Stimulated activated naive CD8-positive, alpha-beta T cell treated with anti-CD3 and anti-CD28 coated beads, Interleukin-15, Interleukin-2, amounts not matched to agents 100 ng/mL and 50 ng/mL, for 24 hours (primary cell): ENCODE results near the gene KTN1.

Experiments
- H3K27ac Mint-ChIP-seq: one replicate; pipeline ENCODE4 v1.8.0; 2021; ENCODE audit warnings: mild to moderate bottlenecking, mixed read lengths
- H3K27me3 Mint-ChIP-seq: one replicate; pipeline ENCODE4 v1.8.0; 2021; ENCODE audit warnings: mixed read lengths
- H3K36me3 Mint-ChIP-seq: one replicate; pipeline ENCODE4 v1.8.0; 2021; ENCODE audit warnings: low read depth, mixed read lengths
- H3K4me1 Mint-ChIP-seq: one replicate; pipeline ENCODE4 v1.8.0; 2021; ENCODE audit warnings: low read depth, mixed read lengths
- H3K4me3 Mint-ChIP-seq: one replicate; pipeline ENCODE4 v1.8.0; 2021; ENCODE audit warnings: mild to moderate bottlenecking, mixed read lengths
- H3K9me3 Mint-ChIP-seq: one replicate; pipeline ENCODE4 v1.8.0; 2021; ENCODE audit warnings: mixed read lengths

KTN1 gene

GRCh38 chr14:55701638-55702037 lies 121.6 kb downstream of the KTN1 start:
- Mint-ChIP-seq H3K4me3 (no peak overlapping the region), H3K9me3 (no peaks in the 10 kb centered on the region), H3K36me3 (peaks cover 7% of the 10 kb centered on the region), H3K27me3 (no peaks in the 10 kb centered on the region), H3K4me1 (peaks cover 4% of the 10 kb centered on the region), H3K27ac (no peak overlapping the region)

GRCh38 chr14:55702511-55702910 lies 122.5 kb downstream of the KTN1 start:
- H3K27me3 Mint-ChIP-seq: no peaks in the 10 kb centered on the region
- H3K27ac Mint-ChIP-seq: no peak overlapping the region
- peaks cover 8% of the 10 kb centered on the region for H3K4me1 Mint-ChIP-seq
- H3K4me3 Mint-ChIP-seq: no peak overlapping the region
- peaks cover 7% of the 10 kb centered on the region for H3K36me3 Mint-ChIP-seq
- H3K9me3 Mint-ChIP-seq: no peaks in the 10 kb centered on the region

- Mint-ChIP-seq H3K4me3 (no peak overlapping the region), H3K9me3 (no peaks in the 10 kb centered on the region), H3K4me1 (peaks cover 8% of the 10 kb centered on the region), H3K27me3 (no peaks in the 10 kb centered on the region), H3K36me3 (peaks cover 7% of the 10 kb centered on the region), H3K27ac (no peak overlapping the region)
Measured at GRCh38 chr14:55704654-55705053, 124.6 kb downstream of the KTN1 start.

- no peak overlapping the region for H3K4me3 Mint-ChIP-seq
- peaks cover 7% of the 10 kb centered on the region for H3K36me3 Mint-ChIP-seq
- no peaks in the 10 kb centered on the region for H3K9me3 Mint-ChIP-seq
- no peaks in the 10 kb centered on the region for H3K27me3 Mint-ChIP-seq
- H3K27ac Mint-ChIP-seq: no peak overlapping the region
- peaks cover 8% of the 10 kb centered on the region for H3K4me1 Mint-ChIP-seq
Measured at GRCh38 chr14:55705651-55706364, 125.8 kb downstream of the KTN1 start.

GRCh38 chr14:55706365-55706684 lies 126.3 kb downstream of the KTN1 start:
- no peak overlapping the region for H3K27ac Mint-ChIP-seq
- peaks cover 8% of the 10 kb centered on the region for H3K4me1 Mint-ChIP-seq
- H3K27me3 Mint-ChIP-seq: no peaks in the 10 kb centered on the region
- H3K9me3 Mint-ChIP-seq: no peaks in the 10 kb centered on the region
- H3K4me3 Mint-ChIP-seq: no peak overlapping the region
- peaks cover 4% of the 10 kb centered on the region for H3K36me3 Mint-ChIP-seq

GRCh38 chr14:55706893-55707292 lies 126.9 kb downstream of the KTN1 start:
- H3K4me1 Mint-ChIP-seq: peaks cover 4% of the 10 kb centered on the region
- no peak overlapping the region for H3K4me3 Mint-ChIP-seq
- H3K36me3 Mint-ChIP-seq: no peaks in the 10 kb centered on the region

GRCh38 chr14:55707365-55707804 lies 127.4 kb downstream of the KTN1 start:
- Mint-ChIP-seq H3K4me3 (no peak overlapping the region), H3K27ac (no peak overlapping the region), H3K36me3 (no peaks in the 10 kb centered on the region), H3K9me3 (no peaks in the 10 kb centered on the region), H3K4me1 (peaks cover 3% of the 10 kb centered on the region), H3K27me3 (no peaks in the 10 kb centered on the region)

More at GRCh38 chr14:55706893-55707292, 126.9 kb downstream of the KTN1 start:
- H3K9me3 Mint-ChIP-seq: no peaks in the 10 kb centered on the region
- no peaks in the 10 kb centered on the region for H3K27me3 Mint-ChIP-seq
- H3K27ac Mint-ChIP-seq: no peak overlapping the region

- Mint-ChIP-seq H3K27ac (no peak overlapping the region), H3K4me1 (peaks cover 3% of the 10 kb centered on the region), H3K4me3 (no peak overlapping the region), H3K9me3 (no peaks in the 10 kb centered on the region), H3K36me3 (no peaks in the 10 kb centered on the region), H3K27me3 (no peaks in the 10 kb centered on the region)
Measured at GRCh38 chr14:55710506-55711041, 130.6 kb downstream of the KTN1 start.

- Mint-ChIP-seq H3K9me3 (no peaks in the 10 kb centered on the region), H3K36me3 (no peaks in the 10 kb centered on the region), H3K27ac (no peak overlapping the region), H3K27me3 (no peaks in the 10 kb centered on the region), H3K4me3 (no peak overlapping the region), H3K4me1 (peaks cover 3% of the 10 kb centered on the region)
Measured at GRCh38 chr14:55711175-55711811, 131.3 kb downstream of the KTN1 start.

- no peak overlapping the region for H3K27ac Mint-ChIP-seq
- no peaks in the 10 kb centered on the region for H3K4me1 Mint-ChIP-seq
- H3K36me3 Mint-ChIP-seq: no peaks in the 10 kb centered on the region
- no peak overlapping the region for H3K4me3 Mint-ChIP-seq
- H3K27me3 Mint-ChIP-seq: no peaks in the 10 kb centered on the region
- no peaks in the 10 kb centered on the region for H3K9me3 Mint-ChIP-seq
Measured at GRCh38 chr14:55712491-55712890, 132.5 kb downstream of the KTN1 start.

- Mint-ChIP-seq H3K4me3 (no peak overlapping the region), H3K27ac (no peak overlapping the region), H3K4me1 (no peaks in the 10 kb centered on the region), H3K36me3 (no peaks in the 10 kb centered on the region), H3K27me3 (no peaks in the 10 kb centered on the region), H3K9me3 (no peaks in the 10 kb centered on the region)
Measured at GRCh38 chr14:55713486-55713885, 133.5 kb downstream of the KTN1 start.

GRCh38 chr14:55715889-55716288 lies 135.9 kb downstream of the KTN1 start:
- Mint-ChIP-seq H3K4me1 (no peaks in the 10 kb centered on the region), H3K4me3 (no peak overlapping the region), H3K27me3 (no peaks in the 10 kb centered on the region), H3K9me3 (no peaks in the 10 kb centered on the region), H3K36me3 (no peaks in the 10 kb centered on the region), H3K27ac (no peak overlapping the region)

- Mint-ChIP-seq H3K27me3 (no peaks in the 10 kb centered on the region), H3K9me3 (no peaks in the 10 kb centered on the region), H3K4me1 (no peaks in the 10 kb centered on the region), H3K27ac (no peak overlapping the region), H3K36me3 (no peaks in the 10 kb centered on the region), H3K4me3 (no peak overlapping the region)
Measured at GRCh38 chr14:55717621-55718020, 137.6 kb downstream of the KTN1 start.

- no peaks in the 10 kb centered on the region for H3K27me3 Mint-ChIP-seq
- H3K27ac Mint-ChIP-seq: no peak overlapping the region
- no peaks in the 10 kb centered on the region for H3K4me1 Mint-ChIP-seq
- no peaks in the 10 kb centered on the region for H3K36me3 Mint-ChIP-seq
- no peaks in the 10 kb centered on the region for H3K9me3 Mint-ChIP-seq
- no peak overlapping the region for H3K4me3 Mint-ChIP-seq
Measured at GRCh38 chr14:55718551-55718950, 138.5 kb downstream of the KTN1 start.

- no peaks in the 10 kb centered on the region for H3K4me1 Mint-ChIP-seq
- no peak overlapping the region for H3K27ac Mint-ChIP-seq
- no peaks in the 10 kb centered on the region for H3K27me3 Mint-ChIP-seq
- H3K9me3 Mint-ChIP-seq: no peaks in the 10 kb centered on the region
- H3K36me3 Mint-ChIP-seq: no peaks in the 10 kb centered on the region
- no peak overlapping the region for H3K4me3 Mint-ChIP-seq
Measured at GRCh38 chr14:55720796-55721195, 140.8 kb downstream of the KTN1 start.

GRCh38 chr14:55721353-55721752 lies 141.3 kb downstream of the KTN1 start:
- H3K36me3 Mint-ChIP-seq: no peaks in the 10 kb centered on the region
- H3K4me1 Mint-ChIP-seq: no peaks in the 10 kb centered on the region
- no peak overlapping the region for H3K27ac Mint-ChIP-seq
- no peak overlapping the region for H3K4me3 Mint-ChIP-seq
- no peaks in the 10 kb centered on the region for H3K27me3 Mint-ChIP-seq
- H3K9me3 Mint-ChIP-seq: no peaks in the 10 kb centered on the region
